SU-DHL-6 (cell line): ENCODE measurements around the gene SLC47A2.

Experiments used
- H2AFZ ChIP-seq: fragments of 200-600 bp; sonication (generic); 2 replicates; pipeline ENCODE4 v1.6.1; 2014; ENCODE audit warnings: low read depth, mild to moderate bottlenecking, moderate library complexity, mixed read lengths, antibody characterized with exemption, low read length; ENCODE audit not compliant: severe bottlenecking
- H3F3A ChIP-seq: fragments of 200-600 bp; shearing (Covaris generic); 2 replicates; pipeline ENCODE4 v1.6.0; 2016; ENCODE audit warnings: antibody characterized with exemption, mild to moderate bottlenecking; ENCODE audit not compliant: insufficient read depth
- H3K27ac ChIP-seq: fragments of 200-600 bp; sonication (generic); 2 replicates; pipeline ENCODE4 v1.5.1; 2016; ENCODE audit warnings: low read depth, mild to moderate bottlenecking, low read length, moderate library complexity, mixed read lengths
- H3K27me3 ChIP-seq: fragments of 200-600 bp; sonication (generic), shearing (Covaris generic); 2 replicates; pipeline ENCODE4 v1.6.0; 2014; ENCODE audit warnings: mild to moderate bottlenecking, low read length
- H3K36me3 ChIP-seq: fragments of 200-600 bp; sonication (generic); 2 replicates; pipeline ENCODE4 v1.6.1; 2014; ENCODE audit warnings: mild to moderate bottlenecking, low read length, mixed read lengths
- H3K4me2 ChIP-seq: fragments of 300-600, 200-600 bp; shearing (Covaris generic), sonication (generic); 2 replicates; pipeline ENCODE4 v1.6.0; 2014; ENCODE audit warnings: low read length, low read depth, mild to moderate bottlenecking; ENCODE audit not compliant: poor library complexity, severe bottlenecking
- H3K4me3 ChIP-seq: fragments of 200-600 bp; sonication (generic); 2 replicates; pipeline ENCODE4 v1.5.1; 2014; ENCODE audit warnings: antibody characterized with exemption, low read length, mild to moderate bottlenecking, mixed read lengths; ENCODE audit not compliant: insufficient read depth, poor library complexity, severe bottlenecking
- H3K79me2 ChIP-seq: fragments of 200-600 bp; sonication (generic); 2 replicates; pipeline ENCODE4 v1.6.1; 2014; ENCODE audit warnings: mild to moderate bottlenecking, low read length, moderate library complexity; ENCODE audit not compliant: insufficient read depth
- H3K9ac ChIP-seq: fragments of 200-600 bp; sonication (generic); 2 replicates; pipeline ENCODE4 v1.7.0; 2014; ENCODE audit warnings: mild to moderate bottlenecking, low read length
- H3K9me2 ChIP-seq: fragments of 200-600 bp; sonication (generic); replicated peaks from 2 replicates; pipeline ENCODE4 v1.6.1; 2014; ENCODE audit warnings: low read length; ENCODE audit not compliant: insufficient read depth
- H3K9me3 ChIP-seq: fragments of 200-600 bp; sonication (generic); 2 replicates; pipeline ENCODE4 v1.6.1; 2014; ENCODE audit warnings: low read length, mixed read lengths; ENCODE audit not compliant: insufficient read depth
- H4K20me1 ChIP-seq: fragments of 200-600 bp; sonication (generic); 2 replicates; pipeline ENCODE4 v1.6.1; 2014; ENCODE audit warnings: low read depth, mild to moderate bottlenecking, antibody characterized with exemption, low read length, moderate library complexity, mixed read lengths
- CTCF ChIP-seq: fragments of 200-600 bp; sonication (generic); IDR thresholded peaks from one replicate; pipeline ENCODE4 v1.5.1; 2017; ENCODE audit warnings: antibody characterized with exemption, mild to moderate bottlenecking, low read length, moderate library complexity; ENCODE audit not compliant: insufficient read depth, poor library complexity, severe bottlenecking
- EZH2phosphoT487 ChIP-seq: fragments of 200-600 bp; sonication (generic), shearing (Covaris generic); conservative IDR thresholded peaks from 2 replicates; pipeline ENCODE4 v1.6.1; 2018; ENCODE audit warnings: mild to moderate bottlenecking, antibody characterized with exemption, low read length, moderate library complexity, mixed read lengths

The SLC47A2 gene

GRCh38 chr17:19678581-19679453 lies 37.6 kb downstream of the SLC47A2 start:
- H3K9ac ChIP-seq, result no peak overlapping the region
- H3K79me2 ChIP-seq, result no peaks in the 10 kb centered on the region
- H3K9me2 ChIP-seq, result no peaks in the 10 kb centered on the region
- no peak overlapping the region for H3K4me2 ChIP-seq
- TF ChIP-seq CTCF, result no peak
- TF ChIP-seq EZH2phosphoT487, result no peak
- H4K20me1 ChIP-seq, result no peaks in the 10 kb centered on the region
- no peak overlapping the region for H2AFZ ChIP-seq
- H3K9me3 ChIP-seq, result no peaks in the 10 kb centered on the region
- H3K4me3 ChIP-seq, result no peak overlapping the region
- H3K36me3 ChIP-seq, result no peaks in the 10 kb centered on the region
- no peaks in the 10 kb centered on the region for H3F3A ChIP-seq
- no peak overlapping the region for H3K27ac ChIP-seq
- H3K27me3 ChIP-seq, result no peaks in the 10 kb centered on the region

GRCh38 chr17:19677736-19678379 lies 38.5 kb downstream of the SLC47A2 start:
- H3F3A ChIP-seq, result no peaks in the 10 kb centered on the region
- no peak overlapping the region for H3K27ac ChIP-seq
- no peak overlapping the region for H2AFZ ChIP-seq
- no peaks in the 10 kb centered on the region for H3K79me2 ChIP-seq
- H3K36me3 ChIP-seq, result no peaks in the 10 kb centered on the region
- H3K4me3 ChIP-seq, result no peak overlapping the region
- no peak for TF ChIP-seq EZH2phosphoT487
- H3K4me2 ChIP-seq, result no peak overlapping the region
- no peaks in the 10 kb centered on the region for H3K9me3 ChIP-seq
- H3K9me2 ChIP-seq, result no peaks in the 10 kb centered on the region
- no peaks in the 10 kb centered on the region for H4K20me1 ChIP-seq
- no peak overlapping the region for H3K9ac ChIP-seq
- H3K27me3 ChIP-seq, result no peaks in the 10 kb centered on the region

GRCh38 chr17:19676896-19677295 lies 39.5 kb downstream of the SLC47A2 start:
- no peak overlapping the region for H3K9ac ChIP-seq
- no peaks in the 10 kb centered on the region for H3K9me2 ChIP-seq
- H3K27me3 ChIP-seq, result no peaks in the 10 kb centered on the region
- no peaks in the 10 kb centered on the region for H3F3A ChIP-seq
- no peaks in the 10 kb centered on the region for H3K9me3 ChIP-seq
- H3K79me2 ChIP-seq, result no peaks in the 10 kb centered on the region
- H2AFZ ChIP-seq, result no peak overlapping the region
- H3K27ac ChIP-seq, result no peak overlapping the region
- no peaks in the 10 kb centered on the region for H4K20me1 ChIP-seq
- no peak overlapping the region for H3K4me3 ChIP-seq
- no peaks in the 10 kb centered on the region for H3K36me3 ChIP-seq
- H3K4me2 ChIP-seq, result no peak overlapping the region
- TF ChIP-seq CTCF (no peak), EZH2phosphoT487 (no peak)

- no peak overlapping the region for H2AFZ ChIP-seq
- no peaks in the 10 kb centered on the region for H3K9me3 ChIP-seq
- no peaks in the 10 kb centered on the region for H3F3A ChIP-seq
- no peaks in the 10 kb centered on the region for H3K79me2 ChIP-seq
- no peaks in the 10 kb centered on the region for H4K20me1 ChIP-seq
- no peak overlapping the region for H3K9ac ChIP-seq
- H3K36me3 ChIP-seq, result no peaks in the 10 kb centered on the region
- TF ChIP-seq CTCF, result no peak
- TF ChIP-seq EZH2phosphoT487, result no peak
- no peaks in the 10 kb centered on the region for H3K9me2 ChIP-seq
- no peaks in the 10 kb centered on the region for H3K27me3 ChIP-seq
- H3K27ac ChIP-seq, result no peak overlapping the region
- H3K4me2 ChIP-seq, result no peak overlapping the region
- H3K4me3 ChIP-seq, result no peak overlapping the region
Measured at GRCh38 chr17:19673623-19674022, 42.8 kb downstream of the SLC47A2 start.
